Activated naive CD8-positive, alpha-beta T cell (primary cell): Measurements from ENCODE around the gene SASH1.

Experiments used
- H3K27ac Mint-ChIP-seq: one replicate; pipeline ENCODE4 v1.8.0; 2021; ENCODE audit warnings: mixed read lengths
- H3K27me3 Mint-ChIP-seq: one replicate; pipeline ENCODE4 v1.8.0; 2021; ENCODE audit warnings: mixed read lengths
- H3K36me3 Mint-ChIP-seq: one replicate; pipeline ENCODE4 v1.8.0; 2021; ENCODE audit warnings: mixed read lengths
- H3K4me1 Mint-ChIP-seq: one replicate; pipeline ENCODE4 v1.8.0; 2021; ENCODE audit warnings: low read depth, mixed read lengths
- H3K4me3 Mint-ChIP-seq: one replicate; pipeline ENCODE4 v1.8.0; 2021; ENCODE audit warnings: mild to moderate bottlenecking, mixed read lengths
- H3K9me3 Mint-ChIP-seq: one replicate; pipeline ENCODE4 v1.8.0; 2021; ENCODE audit warnings: low read depth, mixed read lengths

SASH1 gene

GRCh38 chr6:148440016-148440415 lies 97.4 kb downstream of the SASH1 start:
- H3K4me3 Mint-ChIP-seq, result no peak overlapping the region

GRCh38 chr6:148440877-148441453 lies 98.3 kb downstream of the SASH1 start:
- no peak overlapping the region for H3K4me3 Mint-ChIP-seq
- no peaks in the 10 kb centered on the region for H3K9me3 Mint-ChIP-seq
- no peak overlapping the region for H3K27ac Mint-ChIP-seq
- peaks cover 5% of the 10 kb centered on the region for H3K4me1 Mint-ChIP-seq
- H3K27me3 Mint-ChIP-seq, result peaks cover 8% of the 10 kb centered on the region
- no peaks in the 10 kb centered on the region for H3K36me3 Mint-ChIP-seq

More at GRCh38 chr6:148440016-148440415, 97.4 kb downstream of the SASH1 start:
- peaks cover 11% of the 10 kb centered on the region for H3K27me3 Mint-ChIP-seq
- H3K36me3 Mint-ChIP-seq, result no peaks in the 10 kb centered on the region
- H3K4me1 Mint-ChIP-seq, result peaks cover 5% of the 10 kb centered on the region
- no peak overlapping the region for H3K27ac Mint-ChIP-seq
- H3K9me3 Mint-ChIP-seq, result no peaks in the 10 kb centered on the region

- Mint-ChIP-seq H3K9me3 (no peaks in the 10 kb centered on the region), H3K36me3 (no peaks in the 10 kb centered on the region), H3K4me3 (no peak overlapping the region), H3K4me1 (peaks cover 5% of the 10 kb centered on the region), H3K27me3 (peaks cover 8% of the 10 kb centered on the region), H3K27ac (no peak overlapping the region)
These were observed 98.8 kb downstream of the SASH1 start for GRCh38 chr6:148441454-148441911.

GRCh38 chr6:148443798-148444560 lies 101.3 kb downstream of the SASH1 start:
- H3K4me3 Mint-ChIP-seq, result no peak overlapping the region
- H3K27ac Mint-ChIP-seq, result no peak overlapping the region
- peaks cover 12% of the 10 kb centered on the region for H3K27me3 Mint-ChIP-seq
- H3K36me3 Mint-ChIP-seq, result no peaks in the 10 kb centered on the region
- no peaks in the 10 kb centered on the region for H3K9me3 Mint-ChIP-seq
- peaks cover 12% of the 10 kb centered on the region for H3K4me1 Mint-ChIP-seq

GRCh38 chr6:148445116-148445515 lies 102.5 kb downstream of the SASH1 start:
- Mint-ChIP-seq H3K4me1 (peaks cover 12% of the 10 kb centered on the region), H3K36me3 (no peaks in the 10 kb centered on the region), H3K27ac (no peak overlapping the region), H3K27me3 (peaks cover 9% of the 10 kb centered on the region), H3K9me3 (no peaks in the 10 kb centered on the region), H3K4me3 (no peak overlapping the region)

GRCh38 chr6:148445620-148446019 lies 103.0 kb downstream of the SASH1 start:
- Mint-ChIP-seq H3K4me3 (no peak overlapping the region), H3K27ac (no peak overlapping the region), H3K36me3 (no peaks in the 10 kb centered on the region), H3K27me3 (peaks cover 9% of the 10 kb centered on the region), H3K4me1 (peaks cover 12% of the 10 kb centered on the region), H3K9me3 (no peaks in the 10 kb centered on the region)

GRCh38 chr6:148446681-148447080 lies 104.0 kb downstream of the SASH1 start:
- Mint-ChIP-seq H3K36me3 (no peaks in the 10 kb centered on the region), H3K4me1 (peaks cover 10% of the 10 kb centered on the region), H3K27ac (no peak overlapping the region), H3K9me3 (no peaks in the 10 kb centered on the region), H3K27me3 (peaks cover 9% of the 10 kb centered on the region), H3K4me3 (no peak overlapping the region)

GRCh38 chr6:148447521-148448230 lies 105.0 kb downstream of the SASH1 start:
- peaks cover 9% of the 10 kb centered on the region for H3K27me3 Mint-ChIP-seq
- H3K9me3 Mint-ChIP-seq, result no peaks in the 10 kb centered on the region
- no peak overlapping the region for H3K4me3 Mint-ChIP-seq
- H3K4me1 Mint-ChIP-seq, result peaks cover 8% of the 10 kb centered on the region
- H3K27ac Mint-ChIP-seq, result no peak overlapping the region
- H3K36me3 Mint-ChIP-seq, result no peaks in the 10 kb centered on the region

- H3K36me3 Mint-ChIP-seq, result no peaks in the 10 kb centered on the region
- peaks cover 8% of the 10 kb centered on the region for H3K4me1 Mint-ChIP-seq
- H3K27ac Mint-ChIP-seq, result no peak overlapping the region
- H3K27me3 Mint-ChIP-seq, result peaks cover 9% of the 10 kb centered on the region
- no peaks in the 10 kb centered on the region for H3K9me3 Mint-ChIP-seq
- no peak overlapping the region for H3K4me3 Mint-ChIP-seq
These were observed 105.9 kb downstream of the SASH1 start for GRCh38 chr6:148448369-148449012.

GRCh38 chr6:148450866-148451265 lies 108.2 kb downstream of the SASH1 start:
- no peaks in the 10 kb centered on the region for H3K36me3 Mint-ChIP-seq
- peaks cover 8% of the 10 kb centered on the region for H3K4me1 Mint-ChIP-seq
- no peak overlapping the region for H3K27ac Mint-ChIP-seq
- H3K4me3 Mint-ChIP-seq, result no peak overlapping the region
- H3K9me3 Mint-ChIP-seq, result no peaks in the 10 kb centered on the region
- H3K27me3 Mint-ChIP-seq, result peaks cover 5% of the 10 kb centered on the region

- H3K36me3 Mint-ChIP-seq, result no peaks in the 10 kb centered on the region
- no peak overlapping the region for H3K27ac Mint-ChIP-seq
- peaks cover 8% of the 10 kb centered on the region for H3K4me1 Mint-ChIP-seq
- no peaks in the 10 kb centered on the region for H3K9me3 Mint-ChIP-seq
- no peak overlapping the region for H3K4me3 Mint-ChIP-seq
- H3K27me3 Mint-ChIP-seq, result peaks cover 5% of the 10 kb centered on the region
These were observed 109.1 kb downstream of the SASH1 start for GRCh38 chr6:148451690-148452089.

GRCh38 chr6:148452876-148453275 lies 110.2 kb downstream of the SASH1 start:
- Mint-ChIP-seq H3K4me1 (peaks cover 8% of the 10 kb centered on the region), H3K4me3 (no peak overlapping the region), H3K27me3 (peaks cover 5% of the 10 kb centered on the region), H3K27ac (no peak overlapping the region), H3K36me3 (no peaks in the 10 kb centered on the region), H3K9me3 (no peaks in the 10 kb centered on the region)

GRCh38 chr6:148453906-148454305 lies 111.3 kb downstream of the SASH1 start:
- Mint-ChIP-seq H3K4me3 (no peak overlapping the region), H3K27me3 (no peaks in the 10 kb centered on the region), H3K27ac (no peak overlapping the region), H3K4me1 (peaks cover 1% of the 10 kb centered on the region), H3K9me3 (no peaks in the 10 kb centered on the region), H3K36me3 (no peaks in the 10 kb centered on the region)

- Mint-ChIP-seq H3K27me3 (no peaks in the 10 kb centered on the region), H3K4me3 (no peak overlapping the region), H3K27ac (no peak overlapping the region), H3K36me3 (no peaks in the 10 kb centered on the region), H3K4me1 (peaks cover 1% of the 10 kb centered on the region), H3K9me3 (no peaks in the 10 kb centered on the region)
These were observed 112.6 kb downstream of the SASH1 start for GRCh38 chr6:148455225-148455624.
